GM12864 (cell line): ENCODE results near the gene MORC2.

ENCODE experiments used
- DNase-seq: peaks from one replicate; pipeline ENCODE4 v3.0.0-alpha.2; 2011; ENCODE audit warnings: low read depth
- H3K4me3 ChIP-seq: 2 replicates; pipeline ENCODE4 v1.5.1; 2011; ENCODE audit warnings: mild to moderate bottlenecking, low read depth, low read length, control low read depth
- TF ChIP-seq, protein P1 (sequence below): IDR thresholded peaks from 2 replicates; pipeline ENCODE4 v1.5.1; 2011; ENCODE audit warnings: low read depth, mild to moderate bottlenecking, moderate library complexity, low read length, control low read depth, inconsistent platforms; ENCODE audit errors: missing control alignments

MORC2 gene

GRCh38 chr22:30885591-30885990 lies 83.0 kb downstream of the MORC2 start:
- no peak overlapping the region for H3K4me3 ChIP-seq
- TF ChIP-seq, protein P1, sequence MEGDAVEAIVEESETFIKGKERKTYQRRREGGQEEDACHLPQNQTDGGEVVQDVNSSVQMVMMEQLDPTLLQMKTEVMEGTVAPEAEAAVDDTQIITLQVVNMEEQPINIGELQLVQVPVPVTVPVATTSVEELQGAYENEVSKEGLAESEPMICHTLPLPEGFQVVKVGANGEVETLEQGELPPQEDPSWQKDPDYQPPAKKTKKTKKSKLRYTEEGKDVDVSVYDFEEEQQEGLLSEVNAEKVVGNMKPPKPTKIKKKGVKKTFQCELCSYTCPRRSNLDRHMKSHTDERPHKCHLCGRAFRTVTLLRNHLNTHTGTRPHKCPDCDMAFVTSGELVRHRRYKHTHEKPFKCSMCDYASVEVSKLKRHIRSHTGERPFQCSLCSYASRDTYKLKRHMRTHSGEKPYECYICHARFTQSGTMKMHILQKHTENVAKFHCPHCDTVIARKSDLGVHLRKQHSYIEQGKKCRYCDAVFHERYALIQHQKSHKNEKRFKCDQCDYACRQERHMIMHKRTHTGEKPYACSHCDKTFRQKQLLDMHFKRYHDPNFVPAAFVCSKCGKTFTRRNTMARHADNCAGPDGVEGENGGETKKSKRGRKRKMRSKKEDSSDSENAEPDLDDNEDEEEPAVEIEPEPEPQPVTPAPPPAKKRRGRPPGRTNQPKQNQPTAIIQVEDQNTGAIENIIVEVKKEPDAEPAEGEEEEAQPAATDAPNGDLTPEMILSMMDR: no peak
- DNase-seq: no peak

DNA sequence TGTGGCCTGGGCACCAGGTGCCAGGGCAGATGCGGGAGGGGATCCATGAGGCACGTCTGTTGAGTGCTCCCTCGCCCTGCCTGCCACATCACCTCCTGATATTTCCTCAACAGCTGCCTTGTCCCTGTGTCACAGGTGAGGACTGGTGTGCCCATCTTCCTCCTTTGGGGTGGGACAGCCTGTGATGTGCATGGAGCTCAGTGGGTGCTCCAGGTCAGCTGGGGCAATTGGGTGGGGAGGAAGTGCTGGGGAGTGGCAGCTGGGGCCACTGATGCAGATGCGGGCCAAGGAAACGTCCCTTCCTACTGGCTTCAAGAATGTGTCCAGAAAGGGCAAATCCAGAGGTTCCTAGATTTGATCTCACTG lies 83.6 kb downstream of the MORC2 start:
- DNase-seq: no peak
- H3K4me3 ChIP-seq: no peak overlapping the region
- TF ChIP-seq, protein P1: no peak

- no peak overlapping the region for H3K4me3 ChIP-seq
- TF ChIP-seq, protein P1: no peak
- DNase-seq: no peak
These were observed 84.2 kb downstream of the MORC2 start for GRCh38 chr22:30884211-30885000.

GRCh38 chr22:30883586-30884145 lies 84.9 kb downstream of the MORC2 start:
- DNase-seq: no peak

GRCh38 chr22:30882974-30883533 lies 85.5 kb downstream of the MORC2 start:
- TF ChIP-seq, protein P1: no peak
- H3K4me3 ChIP-seq: no peak overlapping the region
- no peak for DNase-seq

More at GRCh38 chr22:30883586-30884145, 84.9 kb downstream of the MORC2 start:
- TF ChIP-seq, protein P1: no peak
- no peak overlapping the region for H3K4me3 ChIP-seq

DNA sequence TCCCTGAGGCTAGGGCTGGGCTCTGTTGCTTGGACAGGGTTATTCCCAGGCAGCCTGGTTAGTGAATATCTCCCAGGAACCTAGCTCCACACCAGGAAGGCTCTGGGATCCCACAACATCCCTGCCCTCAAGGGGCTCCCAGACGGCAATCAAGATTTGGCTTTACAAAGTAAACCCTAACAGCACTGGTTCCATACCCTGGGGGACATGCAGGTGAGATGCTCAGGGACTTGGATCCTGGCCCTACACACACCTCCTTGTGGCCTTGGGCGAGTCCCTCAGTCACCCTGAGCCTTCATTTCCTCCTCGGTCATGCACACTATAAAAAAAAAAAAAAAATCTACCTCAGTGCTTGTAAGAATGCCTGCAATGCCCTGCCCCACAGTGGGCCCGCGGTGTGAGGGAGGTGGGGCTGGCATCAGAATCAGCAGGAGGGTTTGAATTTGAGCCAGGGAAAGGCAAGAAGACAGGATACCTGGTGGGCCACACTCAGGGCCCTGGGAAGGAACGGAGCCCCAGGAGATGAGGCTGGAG lies 86.3 kb downstream of the MORC2 start:
- TF ChIP-seq, protein P1: no peak
- no peak for DNase-seq
- no peak overlapping the region for H3K4me3 ChIP-seq
